GM23338 (cell line): ENCODE measurements around the gene SUGCT.

Source experiments
- CREB1 ChIP-seq: fragments of 250-450 bp; sonication (Bioruptor Pico); IDR thresholded peaks from 2 replicates; pipeline ENCODE4 v1.5.0; 2020; ENCODE audit warnings: low read depth, mild to moderate bottlenecking, moderate library complexity
- CTCF ChIP-seq, 2 experiments: fragments of 200-600 bp in 1 of 2; sonication (generic) in 1 of 2; conservative IDR thresholded peaks; 2 replicates each; pipeline versions ENCODE4 v1.5.1 to v1.6.1; 2016 to 2017; ENCODE audit warnings: antibody characterized with exemption in 2 of 2, low read depth in 2 of 2, mild to moderate bottlenecking in 2 of 2, moderate library complexity in 1 of 2
- EZH2 ChIP-seq: fragments of 200-600 bp; sonication (generic); IDR thresholded peaks from one replicate; pipeline ENCODE4 v1.8.0; 2017; ENCODE audit warnings: antibody characterized with exemption, mild to moderate bottlenecking, low read depth; ENCODE audit not compliant: unreplicated experiment
- EZH2phosphoT487 ChIP-seq: fragments of 200-600 bp; sonication (generic); IDR thresholded peaks from one replicate; pipeline ENCODE4 v1.8.1; 2018; ENCODE audit warnings: antibody characterized with exemption; ENCODE audit not compliant: unreplicated experiment
- JUNB ChIP-seq: IDR thresholded peaks from one replicate; pipeline ENCODE4 v1.6.1; 2016; ENCODE audit warnings: antibody characterized with exemption; ENCODE audit not compliant: unreplicated experiment
- POLR2AphosphoS5 ChIP-seq: IDR thresholded peaks from 2 replicates; pipeline ENCODE4 v1.6.1; 2016; ENCODE audit warnings: antibody characterized with exemption, low read depth
- REST ChIP-seq: IDR thresholded peaks from one replicate; pipeline ENCODE4 v1.6.1; 2018; ENCODE audit warnings: antibody characterized with exemption; ENCODE audit not compliant: unreplicated experiment

GRCh38 chr7:40412323-40412722, 277.5 kb downstream of the SUGCT start:
- TF ChIP-seq CTCF (conservative IDR thresholded peaks at IDR 0.05; ENCODE audit: low read depth in 2 of 2): no peak
- TF ChIP-seq REST: no peak
- TF ChIP-seq POLR2AphosphoS5: no peak
- TF ChIP-seq EZH2: no peak
- no peak for TF ChIP-seq CREB1
- TF ChIP-seq EZH2phosphoT487: no peak
- TF ChIP-seq JUNB: no peak
